NCI-H1694 treated with DMSO at 0.1 percent for 48 hours (cell line): Measurements from ENCODE around the gene CNTN6.
"Not testable (repeated sequence)": the region's sequence is repeated elsewhere in the genome, so short reads cannot be mapped to it uniquely, and the experiment has no call there.

Experiments used
- DNase-seq: peaks from one replicate; lab custom pipeline; 2025; lab: John Stamatoyannopoulos, UW

Gene CNTN6

DNA sequence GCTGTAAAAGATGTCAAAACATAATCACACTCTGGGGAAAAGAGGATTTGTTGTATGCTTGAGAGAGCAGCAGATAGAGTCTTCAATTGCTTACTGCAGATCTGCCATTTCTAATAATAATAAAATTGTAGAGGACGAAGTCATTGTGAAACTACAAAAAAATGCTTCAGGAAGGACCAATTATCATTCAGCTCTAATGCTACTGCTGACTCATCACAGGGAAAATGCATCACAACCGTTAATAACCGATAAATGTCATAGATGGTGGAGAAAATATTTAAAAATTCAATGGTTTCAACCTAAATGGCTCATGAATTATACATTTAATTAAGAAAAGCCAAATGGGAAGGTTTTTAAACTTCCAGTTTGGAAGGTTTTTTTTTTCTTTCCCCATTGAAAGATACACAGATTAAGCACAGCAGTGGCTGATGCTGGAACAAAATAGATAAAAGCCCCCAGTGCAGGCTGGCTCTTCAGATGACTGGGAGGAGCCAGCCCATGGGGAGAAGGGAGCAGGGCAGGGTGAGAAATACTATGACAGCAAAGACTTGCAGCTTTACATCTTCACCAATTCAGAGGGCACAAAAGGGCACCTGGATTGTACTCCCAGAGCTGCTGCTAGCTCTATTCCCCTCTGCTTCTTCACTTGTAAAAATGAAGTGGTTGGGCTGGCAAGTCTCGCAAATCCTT is 196.1 kb downstream of the CNTN6 start:
- DNase-seq, result no peak

DNA sequence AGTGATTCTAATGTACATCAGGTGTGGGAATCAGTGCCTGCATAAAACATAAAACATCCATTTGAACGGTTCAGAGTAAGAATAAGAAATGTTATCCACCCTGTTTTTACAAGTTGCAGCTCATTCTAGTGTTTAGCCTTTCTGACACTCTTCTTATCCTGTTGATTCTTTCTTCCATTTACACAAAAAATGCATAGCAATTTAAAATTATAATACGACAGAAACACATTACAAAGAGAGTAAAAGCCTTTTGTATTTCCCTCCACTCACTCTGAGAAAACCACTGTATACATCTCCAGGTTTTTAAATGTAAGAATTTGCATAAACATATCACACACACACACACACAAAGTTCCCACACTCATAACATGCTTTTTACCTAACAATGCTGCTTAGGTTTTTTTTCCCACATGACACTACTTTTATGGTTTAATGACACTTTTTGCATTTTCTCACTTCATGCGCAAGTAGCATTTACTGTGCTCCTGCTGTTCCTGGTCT is 199.8 kb downstream of the CNTN6 start:
- DNase-seq, result no peak

DNA sequence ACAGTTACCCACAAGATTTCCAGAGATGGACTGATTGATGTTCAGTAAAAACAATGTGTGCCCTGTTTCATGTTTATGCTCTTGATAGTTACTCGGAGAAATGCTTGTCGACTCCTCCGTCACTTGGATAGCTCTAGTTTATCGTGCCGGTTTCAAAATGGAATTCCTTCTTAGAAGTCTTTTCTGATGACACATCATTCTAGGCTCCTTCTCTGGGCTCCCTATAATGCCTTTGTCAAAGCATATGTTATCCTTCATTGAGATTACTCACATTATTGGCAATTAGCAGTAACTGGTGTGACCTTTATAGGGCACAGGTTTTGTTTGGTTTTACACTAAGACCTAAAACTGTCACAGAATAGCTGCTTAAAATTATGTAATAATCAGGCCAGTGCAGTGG is 201.8 kb downstream of the CNTN6 start:
- DNase-seq, result no peak

DNA sequence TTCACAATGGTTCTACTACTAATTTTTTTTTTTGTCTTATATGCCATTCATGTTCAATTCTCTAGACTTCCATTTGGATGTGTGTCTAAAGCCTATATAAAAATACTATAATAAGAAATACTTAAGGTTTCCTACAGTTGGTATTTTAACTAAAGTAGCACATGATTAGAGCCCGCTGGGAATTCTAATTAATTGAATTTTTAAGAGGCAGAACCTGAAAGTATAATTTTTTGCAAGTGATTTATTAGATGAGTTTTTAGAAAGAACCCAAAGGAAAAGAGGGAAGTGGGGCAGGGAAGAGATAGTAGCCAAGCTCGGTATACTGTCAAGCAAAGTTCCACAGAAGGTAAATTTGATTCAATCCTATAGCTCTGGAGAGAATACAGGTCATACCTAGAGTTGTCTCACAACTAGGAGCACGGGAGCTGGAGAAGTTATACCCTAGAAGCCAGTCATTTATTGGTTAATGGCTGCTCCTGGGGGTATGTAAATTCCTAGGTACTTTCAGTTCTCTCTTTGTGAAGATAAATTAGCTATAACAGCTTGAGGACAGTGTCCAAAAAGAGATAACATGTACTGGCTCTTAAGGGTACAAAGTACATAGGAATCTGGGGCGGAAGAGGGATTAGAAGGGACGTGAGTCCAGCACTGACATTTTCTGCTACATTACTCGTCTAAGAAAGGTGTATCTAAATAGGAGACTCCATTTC is 225.6 kb downstream of the CNTN6 start:
- no peak for DNase-seq

DNA sequence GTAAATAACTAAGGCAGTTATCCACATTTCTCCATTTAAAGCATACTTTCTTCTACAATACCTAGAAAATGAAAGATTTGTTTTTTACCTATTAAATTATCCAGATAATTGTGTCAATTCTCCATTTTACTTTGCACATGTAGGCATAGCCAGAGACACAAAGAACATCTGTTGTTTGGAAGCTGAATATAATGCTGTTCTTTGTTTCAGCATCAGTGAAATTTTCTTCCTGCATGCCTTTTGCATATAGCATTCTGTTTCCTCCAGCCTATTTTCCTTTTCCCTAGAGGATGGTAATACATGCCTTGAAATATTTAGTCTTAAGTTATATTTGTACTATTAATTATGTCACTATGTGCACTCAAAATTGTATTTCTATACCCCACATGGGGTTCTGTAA is 233.7 kb downstream of the CNTN6 start:
- DNase-seq, result no peak

DNA sequence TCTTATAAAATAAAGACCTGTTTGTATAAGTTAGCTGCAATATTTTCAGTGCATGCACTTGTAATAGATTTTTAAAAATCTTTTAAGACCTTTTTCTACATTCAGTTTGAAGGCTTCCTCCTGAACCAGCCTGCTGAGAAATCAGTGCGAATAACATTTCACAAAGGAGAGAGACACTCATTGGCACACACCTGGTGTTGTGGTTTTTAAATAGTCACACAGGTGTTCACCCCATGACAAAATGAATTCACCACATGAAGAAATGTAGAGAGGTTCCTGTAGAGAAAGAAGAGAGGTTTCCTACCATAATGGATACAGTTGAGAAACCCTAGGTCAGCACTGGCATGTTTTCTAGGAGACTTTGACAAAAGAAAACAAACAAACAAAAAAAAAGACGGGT is 237.3 kb downstream of the CNTN6 start:
- no peak for DNase-seq

DNA sequence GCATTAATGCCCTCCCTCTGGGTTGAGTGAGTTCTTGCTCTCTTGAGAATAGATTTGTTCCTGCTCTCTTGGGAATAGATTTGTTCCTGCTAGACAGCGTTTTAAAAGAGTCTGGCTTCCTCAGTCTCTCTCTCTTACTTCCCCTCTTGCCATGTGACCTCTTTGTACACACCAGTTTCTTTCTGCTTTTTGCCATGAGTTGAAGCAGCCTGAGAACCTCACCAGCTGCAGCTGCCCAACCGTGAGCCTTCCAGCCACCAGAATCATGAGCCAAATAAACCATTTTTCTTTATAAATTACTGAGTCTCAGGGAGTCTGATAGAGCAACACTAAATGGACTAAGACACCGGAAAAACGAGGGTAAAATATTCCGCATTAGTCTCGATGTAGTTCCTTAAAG is 253.6 kb downstream of the CNTN6 start:
- DNase-seq, result no peak

DNA sequence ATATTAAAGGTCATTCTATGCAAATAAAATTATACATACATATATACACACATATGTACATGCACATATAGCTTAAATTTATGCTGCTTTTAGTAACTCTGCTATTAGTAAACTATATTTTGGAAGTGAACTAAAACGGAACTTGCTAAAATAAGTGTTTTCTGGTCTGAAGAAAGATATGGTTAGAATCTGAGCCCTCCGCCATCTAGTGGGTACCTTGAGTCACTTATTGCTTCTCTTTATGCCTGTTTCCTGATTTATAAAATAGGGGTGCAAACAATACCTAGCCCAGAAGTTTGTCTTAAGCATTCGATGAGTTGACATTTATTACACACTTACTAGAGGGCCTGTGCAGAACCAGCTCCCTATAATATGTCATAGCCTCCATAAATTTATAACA is 255.7 kb downstream of the CNTN6 start:
- DNase-seq, result no peak

DNA sequence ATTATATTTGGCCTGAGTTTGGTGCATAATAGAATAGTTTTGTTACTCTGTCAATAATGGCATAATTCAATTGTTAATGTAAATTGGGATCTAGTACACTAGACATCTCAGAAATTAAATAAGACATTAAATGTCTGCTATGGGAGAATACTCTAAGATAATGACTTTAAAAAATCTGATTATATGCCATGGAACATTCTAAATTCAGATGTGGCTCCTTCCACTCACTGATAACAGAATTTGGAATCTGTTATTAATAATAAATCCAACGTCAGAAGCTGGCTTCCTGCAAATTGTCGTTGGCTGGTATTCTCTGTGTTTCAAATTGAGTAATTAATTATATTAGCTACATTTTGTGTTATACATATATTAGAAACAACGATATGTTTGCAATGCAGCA is 258.1 kb downstream of the CNTN6 start:
- no peak for DNase-seq

DNA sequence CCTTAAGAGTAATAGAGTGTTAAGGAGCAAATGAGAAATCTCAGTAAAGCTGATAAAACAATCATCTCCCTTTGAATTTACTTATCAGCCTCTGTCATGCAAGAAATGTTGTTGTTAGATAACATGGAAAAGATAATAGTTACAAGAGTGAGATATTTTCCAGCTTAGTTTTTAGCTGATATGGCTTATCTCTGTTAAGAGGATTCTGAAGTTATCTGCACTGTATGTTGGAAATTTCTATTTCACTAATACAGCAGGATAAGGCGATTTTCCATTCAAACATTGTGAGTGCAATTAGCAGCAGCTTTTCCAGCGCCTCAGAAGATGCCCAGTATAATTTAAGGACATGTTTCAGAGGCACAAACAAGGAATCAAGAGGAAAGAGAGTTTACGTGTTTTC is 262.9 kb downstream of the CNTN6 start:
- no peak for DNase-seq

DNA sequence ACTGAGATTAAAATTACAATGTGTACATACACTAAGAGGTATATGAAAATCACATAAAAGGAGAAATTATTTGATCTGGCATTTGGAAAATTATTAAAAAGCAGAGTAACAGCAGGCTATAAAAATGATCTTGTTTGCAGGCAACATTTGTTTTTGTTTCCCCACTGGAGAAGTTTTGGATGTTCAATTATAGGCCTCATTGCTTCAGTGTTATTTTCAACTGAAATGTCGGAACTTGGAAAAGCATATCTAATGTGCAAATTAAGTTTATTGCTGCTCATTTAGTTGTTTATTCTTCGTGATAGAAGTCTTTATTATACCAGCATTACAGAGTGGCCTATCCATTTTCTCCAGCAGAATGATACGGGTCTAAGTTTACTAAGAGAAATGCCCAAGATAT is 263.3 kb downstream of the CNTN6 start:
- DNase-seq, result no peak

DNA sequence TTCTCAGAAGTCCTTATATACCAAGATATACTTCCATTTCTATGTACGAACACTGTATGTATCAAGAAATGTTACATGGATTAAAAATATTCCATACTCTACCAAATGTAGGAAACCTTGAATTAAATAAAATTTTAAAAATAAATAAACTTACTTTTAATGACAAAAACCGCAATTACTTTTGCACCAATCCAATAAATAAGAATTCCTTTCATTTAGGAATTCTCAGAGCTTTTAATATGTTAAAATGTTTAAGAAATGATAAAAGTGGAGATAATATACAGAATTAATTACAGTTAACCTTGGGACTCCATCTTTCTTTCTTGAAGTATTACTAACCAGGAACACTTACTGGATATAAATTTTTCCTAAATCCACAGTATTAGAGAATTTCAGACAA is 272.7 kb downstream of the CNTN6 start:
- no peak for DNase-seq

DNA sequence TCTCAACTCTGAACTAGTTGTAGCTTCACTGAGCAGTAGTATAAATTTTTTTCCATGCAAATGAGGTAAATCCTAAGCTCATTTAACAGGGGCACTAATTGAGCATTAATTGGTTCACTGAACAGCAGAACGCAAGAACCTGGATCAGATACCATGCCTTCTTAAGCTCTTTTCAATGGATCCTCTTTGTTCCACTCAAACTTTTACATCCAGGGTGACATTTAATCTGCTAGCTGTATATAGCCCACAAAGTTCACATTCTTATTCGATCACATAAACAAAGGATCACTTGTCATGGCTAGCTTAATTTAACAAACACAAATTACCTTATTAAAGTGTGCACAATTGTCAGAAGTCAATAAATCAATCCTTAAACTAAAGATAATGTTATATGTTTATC is 281.6 kb downstream of the CNTN6 start:
- no peak for DNase-seq

DNA sequence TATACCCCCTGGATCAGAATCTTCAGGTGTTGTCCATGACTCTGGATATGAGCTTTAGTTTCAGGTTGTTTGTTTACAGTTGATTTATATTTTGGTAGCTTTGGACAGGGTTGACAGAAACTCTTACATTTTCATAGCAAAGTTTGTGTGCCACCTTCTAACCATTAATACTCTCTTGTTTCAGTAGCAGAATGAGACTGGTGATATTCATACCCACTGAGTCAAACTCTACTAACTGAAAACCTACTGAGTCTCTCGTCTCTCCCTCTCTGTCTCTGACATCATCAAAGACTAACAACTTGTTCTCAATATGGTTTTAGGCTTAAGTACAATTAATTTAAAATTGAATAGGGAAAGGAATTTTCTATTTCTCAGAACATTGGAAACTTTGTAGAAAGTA is 282.3 kb downstream of the CNTN6 start:
- DNase-seq, result no peak

DNA sequence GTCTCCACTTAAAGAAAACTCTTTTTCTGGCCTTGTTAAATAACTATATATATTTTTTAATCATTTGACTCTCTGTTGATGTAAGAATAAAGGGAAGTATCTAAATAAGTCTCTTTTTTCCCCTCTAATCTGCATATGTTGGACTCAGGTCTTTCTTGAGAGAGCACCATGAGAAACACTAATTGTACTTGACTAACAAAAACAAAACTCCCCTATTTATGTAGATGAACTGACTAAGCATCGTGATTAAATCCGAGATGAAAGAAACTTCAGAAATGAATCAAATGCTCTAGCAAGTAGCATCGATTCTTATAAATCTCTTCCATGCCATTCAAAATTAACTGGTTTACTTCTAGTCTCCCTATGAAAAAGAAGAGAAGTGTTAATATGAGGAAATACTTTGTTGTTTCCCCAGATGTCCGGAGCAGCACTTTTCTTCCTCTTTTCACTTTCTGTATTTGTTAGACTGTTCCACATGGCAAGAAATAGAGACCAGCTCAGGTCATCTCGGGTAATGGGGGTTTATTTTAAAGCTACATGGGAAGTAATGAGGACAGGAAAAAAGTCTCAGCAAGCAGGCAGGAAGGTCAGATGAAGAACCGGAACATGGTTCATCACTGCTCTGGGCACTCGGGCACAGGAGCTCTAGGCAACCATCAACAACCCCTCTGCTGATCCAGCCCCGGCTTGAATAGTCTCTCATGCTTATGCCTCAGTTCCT is 288.3 kb downstream of the CNTN6 start:
- no peak for DNase-seq

DNA sequence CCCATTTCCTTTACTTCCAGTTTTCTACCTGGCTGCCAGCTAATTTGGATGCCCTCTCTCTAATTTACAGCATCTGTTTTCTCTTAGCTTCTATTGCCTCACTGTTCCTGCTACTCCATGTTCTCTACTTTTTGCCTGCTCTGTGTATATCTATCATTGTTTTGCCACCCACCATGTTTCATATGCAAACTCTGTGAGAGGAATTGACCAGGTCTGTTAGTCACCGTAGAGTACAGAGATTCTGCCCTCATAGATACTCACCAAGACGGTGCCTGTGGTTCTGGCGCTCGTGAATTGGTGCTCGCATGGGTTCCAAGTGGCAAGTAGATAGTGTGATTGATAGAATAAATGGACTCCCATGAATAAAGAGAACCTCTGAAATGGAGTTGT is 288.8 kb downstream of the CNTN6 start:
- no peak for DNase-seq

DNA sequence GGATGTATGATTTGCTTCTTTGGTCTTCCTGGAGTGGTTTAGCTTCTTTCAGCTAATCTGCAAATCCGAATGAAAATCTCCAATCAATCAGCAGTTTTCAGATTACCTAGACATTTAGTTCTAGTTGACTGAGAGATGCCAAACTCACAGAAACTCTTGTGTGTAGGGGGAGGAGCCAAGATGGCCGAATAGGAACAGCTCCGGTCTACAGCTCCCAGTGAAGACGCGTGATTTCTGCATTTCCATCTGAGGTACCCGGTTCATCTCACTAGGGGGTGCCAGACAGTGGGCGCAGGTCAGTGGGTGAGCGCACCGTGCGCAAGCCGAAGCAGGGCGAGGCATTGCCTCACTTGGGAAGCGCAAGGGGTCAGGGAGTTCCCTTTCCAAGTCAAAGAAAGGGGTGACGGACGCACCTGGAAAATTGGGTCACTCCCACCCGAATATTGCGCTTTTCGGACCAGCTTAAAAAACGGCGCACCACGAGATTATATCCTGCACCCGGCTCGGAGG is 294.6 kb downstream of the CNTN6 start:
- not testable (repeated sequence) for DNase-seq

DNA sequence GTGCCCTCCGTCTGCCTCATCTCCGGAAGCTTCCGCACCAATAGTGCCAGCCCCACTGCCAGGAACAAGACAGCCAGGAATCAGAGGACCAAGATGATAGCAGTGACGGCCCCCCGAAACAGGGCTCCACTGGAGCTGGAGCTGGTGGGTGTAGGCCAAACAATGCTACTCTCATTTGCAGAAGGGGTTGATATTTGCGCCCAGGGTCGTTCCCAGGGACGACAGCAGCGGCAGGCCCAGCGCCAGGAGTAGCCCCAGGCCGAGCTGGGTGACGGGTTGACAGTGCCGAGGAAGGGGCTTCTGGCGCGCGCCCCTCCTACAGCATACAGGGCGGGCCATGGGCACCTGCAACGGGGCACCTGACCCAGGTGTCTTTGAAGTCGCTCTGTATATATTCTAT is 301.4 kb downstream of the CNTN6 start:
- no peak for DNase-seq

DNA sequence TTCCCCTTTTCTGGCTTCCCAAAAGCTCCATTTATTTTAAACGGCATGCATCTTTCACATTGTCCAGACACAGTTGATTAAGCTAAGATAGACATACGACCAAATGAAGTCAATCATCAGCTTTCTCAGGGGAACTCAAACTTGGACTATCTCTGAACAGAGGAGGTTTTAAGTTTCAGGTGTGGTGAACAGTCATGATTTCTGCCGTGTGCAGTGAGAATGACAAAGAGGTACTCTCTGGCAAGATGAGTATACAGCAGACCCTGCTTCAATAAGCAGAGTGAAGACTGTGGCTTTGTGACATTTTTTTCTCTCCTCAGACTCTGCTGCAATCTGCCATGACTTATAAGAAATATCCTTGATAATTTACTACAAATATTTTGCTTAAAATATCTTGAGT is 307.7 kb downstream of the CNTN6 start:
- no peak for DNase-seq

DNA sequence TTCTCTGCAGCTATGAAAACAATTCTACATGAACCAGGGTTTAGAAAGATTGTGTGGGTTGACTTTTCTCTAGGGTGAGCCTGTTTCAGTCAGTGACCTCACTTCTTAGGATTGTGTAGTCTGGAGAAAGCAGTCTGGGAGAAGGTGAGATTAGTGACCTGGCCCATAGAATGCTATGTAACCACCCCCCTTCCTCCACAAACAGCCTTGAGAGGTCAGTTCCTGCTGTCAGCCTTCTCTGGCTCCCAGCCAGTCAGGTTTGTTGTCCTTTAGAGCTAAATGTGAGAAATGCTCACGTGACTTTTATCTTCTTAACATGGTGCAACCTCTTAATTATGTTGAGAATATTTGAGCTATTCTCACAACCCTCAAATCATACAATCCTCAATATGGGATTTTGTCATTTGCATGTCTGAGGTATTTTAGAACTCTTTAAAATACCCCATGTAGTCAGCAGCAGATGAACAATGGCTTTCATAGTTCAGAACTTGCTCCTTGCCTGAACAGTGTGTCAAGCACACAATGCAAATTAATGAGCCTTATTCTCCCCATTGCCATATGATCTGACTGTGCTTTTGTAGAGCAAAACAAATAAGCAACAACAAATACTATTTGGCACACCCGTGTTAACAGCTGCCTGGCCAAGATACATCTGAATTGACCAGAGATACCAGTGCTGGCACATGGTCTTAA is 311.6 kb downstream of the CNTN6 start:
- DNase-seq, result no peak

DNA sequence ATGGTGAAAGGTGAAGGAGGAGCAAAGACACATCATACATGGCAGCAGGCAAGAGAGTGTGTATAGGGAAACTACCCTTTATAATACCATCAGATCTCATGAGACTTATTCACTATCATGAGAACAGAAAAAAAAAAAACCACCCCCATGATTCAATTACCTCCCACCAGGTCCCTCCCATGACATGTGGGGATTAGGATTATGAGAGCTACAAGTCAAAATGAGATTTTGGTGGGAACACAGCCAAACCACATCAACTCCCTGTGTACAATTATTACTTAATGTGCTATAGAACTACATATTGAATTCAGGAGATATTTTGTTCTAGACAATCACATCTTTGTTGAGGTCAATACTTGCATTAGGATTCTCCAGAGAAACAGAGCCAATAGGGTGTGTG is 313.4 kb downstream of the CNTN6 start:
- DNase-seq, result no peak

DNA sequence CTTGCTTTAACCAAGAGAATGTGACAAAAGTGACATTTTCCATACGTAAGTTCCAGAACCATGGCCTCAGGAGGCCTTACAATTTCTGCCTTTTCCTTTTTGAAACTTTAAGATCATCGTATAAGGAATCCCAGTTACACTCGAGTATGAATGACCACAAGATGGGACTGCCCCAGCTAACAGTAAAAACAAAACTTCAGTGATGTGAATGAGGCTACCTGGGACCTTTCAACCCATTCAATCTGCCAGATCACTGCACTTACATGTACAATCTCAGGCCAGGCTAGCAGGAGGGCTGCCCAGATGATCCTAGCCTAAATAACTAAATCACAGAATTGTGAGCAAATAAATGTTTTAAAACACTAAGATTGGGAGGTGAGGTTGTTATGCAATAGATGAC is 328.8 kb downstream of the CNTN6 start:
- DNase-seq, result no peak
